NCI-H187 treated with DMSO at 0.1 percent for 48 hours (cell line): Measurements from ENCODE around the gene CPHXL2.

Experiments used
- DNase-seq: peaks from one replicate; lab custom pipeline; 2025; lab: John Stamatoyannopoulos, UW

The CPHXL2 gene

DNA sequence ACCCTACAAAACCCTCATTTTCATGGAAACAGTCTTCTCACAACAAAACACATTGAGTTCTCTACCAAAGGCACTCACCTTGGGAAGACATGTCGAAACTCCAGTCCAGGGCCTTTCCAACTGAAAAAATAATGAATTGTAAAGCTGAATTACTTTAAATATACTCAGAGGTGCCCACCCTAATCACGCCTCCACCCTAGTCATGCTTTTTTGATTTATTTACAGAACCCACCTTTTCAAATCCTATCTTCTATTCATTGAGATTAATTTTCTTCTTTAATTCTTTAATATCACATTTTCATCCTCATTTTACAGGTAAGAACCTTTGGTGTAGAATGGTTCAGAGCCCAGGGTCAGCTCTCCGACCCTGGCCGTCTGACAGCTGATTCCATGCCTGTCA, at the start of gene CPHXL2:
Gene CPHXL2 (minus strand): TSS at position 101 of the 400 bp plus-strand sequence. CDS start 10 bp downstream, at position 91.
- DNase-seq = no peak

DNA sequence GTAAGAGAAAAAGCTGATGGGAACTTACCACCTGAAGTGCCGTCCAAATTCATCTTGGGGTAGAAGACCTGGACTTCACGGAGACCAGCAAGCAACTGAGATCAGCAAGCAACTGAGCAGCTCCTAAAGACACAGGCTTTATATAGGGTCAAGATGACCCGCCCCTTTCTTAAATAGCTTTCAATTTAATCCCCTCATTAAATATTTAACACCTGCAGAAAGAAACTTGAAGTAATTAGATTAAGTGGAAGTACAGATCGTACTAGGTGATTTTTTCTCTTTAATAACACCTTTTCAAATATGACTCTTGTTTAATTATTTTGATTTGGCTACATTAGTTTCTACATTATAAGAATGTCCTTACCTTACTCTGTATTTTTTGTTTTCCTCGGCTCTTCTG, 49.6 kb upstream of the CPHXL2 start, which contains the start of gene CPHXL:
Gene CPHXL (minus strand): TSS at position 101 of the 400 bp plus-strand sequence. CDS start 48 bp downstream, at position 53.
- DNase-seq = no peak

DNA sequence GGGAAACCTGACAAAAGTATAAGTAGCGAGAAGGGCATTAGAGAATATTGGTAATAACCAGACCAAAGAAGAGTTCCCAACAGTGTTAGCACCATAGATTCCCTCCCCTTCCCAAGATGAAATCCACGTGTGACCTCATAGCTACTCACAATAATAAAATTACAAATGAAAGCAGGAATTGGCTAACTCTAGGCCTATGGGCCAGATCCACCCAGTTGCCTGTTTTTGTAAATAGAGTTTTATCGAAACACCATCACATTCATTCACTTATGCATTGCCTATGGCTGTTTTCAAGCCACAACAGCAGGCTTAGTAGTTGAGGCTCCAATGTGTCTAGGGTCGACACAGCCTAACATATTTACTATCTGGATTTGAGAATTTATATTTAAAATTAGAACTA, 41.6 kb upstream of the CPHXL2 start:
- DNase-seq = no peak

DNA sequence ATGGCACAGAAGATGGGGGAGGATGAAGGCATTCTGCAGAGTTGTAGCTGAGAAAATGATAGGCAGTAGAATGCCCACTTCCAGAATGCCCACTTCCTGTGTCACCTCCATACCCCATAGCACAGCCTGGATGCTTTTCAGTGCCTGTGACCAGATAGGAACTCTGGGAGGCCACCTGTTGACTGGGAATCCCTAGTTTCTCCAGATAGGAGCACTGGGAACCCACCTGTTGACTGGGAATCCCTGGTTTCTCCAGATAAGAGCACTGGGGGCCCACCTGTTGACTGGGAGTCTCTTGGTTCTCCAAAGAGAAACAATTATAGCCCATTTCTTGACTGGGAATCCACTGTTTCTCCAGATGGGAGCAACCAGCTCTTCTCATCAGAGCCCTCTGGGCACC, 37.9 kb upstream of the CPHXL2 start:
- no peak for DNase-seq

DNA sequence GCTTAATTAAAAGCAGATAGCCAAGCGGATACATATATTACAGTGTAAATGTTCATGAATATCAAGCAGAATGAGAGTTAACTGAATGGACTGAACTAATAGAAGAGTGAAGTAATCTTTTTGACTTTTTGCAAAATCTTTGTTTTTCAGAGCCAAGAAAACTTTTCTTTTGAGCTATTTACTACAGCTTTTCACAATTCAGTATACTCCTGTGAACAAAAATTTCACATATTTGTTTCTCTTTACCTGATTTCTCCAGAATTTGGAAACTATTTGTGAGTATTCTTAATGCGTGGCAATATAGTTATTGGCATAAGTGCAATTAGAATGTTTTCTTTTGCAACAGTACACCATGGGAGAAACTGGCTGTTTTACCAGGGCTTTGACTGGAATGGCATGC, 33.5 kb upstream of the CPHXL2 start:
- no peak for DNase-seq

DNA sequence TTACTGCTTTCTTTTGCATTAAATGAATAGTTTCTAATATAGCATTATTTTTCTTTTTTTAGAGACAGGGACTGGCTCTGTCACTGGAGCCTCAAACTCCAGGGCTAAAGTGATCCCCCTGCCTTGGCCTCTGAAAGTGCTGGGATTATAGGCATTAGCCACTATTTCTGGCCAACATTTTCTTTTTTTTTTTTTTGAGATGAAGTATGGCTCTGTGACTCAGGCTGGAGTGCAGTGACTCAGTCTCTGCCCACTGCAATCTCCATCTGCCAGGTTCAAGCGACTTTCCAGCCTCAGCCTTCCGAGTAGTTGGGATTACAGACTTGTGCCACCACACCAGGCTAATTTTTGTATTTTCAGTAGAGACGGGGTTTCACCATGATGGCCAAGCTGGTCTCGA, 26.5 kb upstream of the CPHXL2 start:
- DNase-seq = no peak

DNA sequence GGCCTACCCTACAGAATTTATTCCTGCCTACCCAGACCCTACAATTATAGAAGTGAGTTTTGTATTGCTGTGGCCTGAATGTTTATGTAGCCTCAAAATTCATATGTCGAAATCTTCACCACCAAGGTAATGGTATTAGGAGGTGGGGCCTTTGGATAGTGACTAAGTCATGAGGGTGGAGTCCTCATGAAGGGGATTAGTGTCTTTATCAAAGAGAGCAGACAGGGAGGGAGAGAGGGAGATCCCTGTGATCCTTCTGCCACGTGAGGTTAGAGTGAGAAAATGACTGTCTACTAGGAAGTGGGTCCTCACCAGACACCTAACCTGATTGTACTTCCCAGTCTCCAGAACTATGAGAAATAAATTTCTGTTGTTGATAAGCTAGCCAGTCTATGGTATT, 25.4 kb upstream of the CPHXL2 start:
- no peak for DNase-seq

DNA sequence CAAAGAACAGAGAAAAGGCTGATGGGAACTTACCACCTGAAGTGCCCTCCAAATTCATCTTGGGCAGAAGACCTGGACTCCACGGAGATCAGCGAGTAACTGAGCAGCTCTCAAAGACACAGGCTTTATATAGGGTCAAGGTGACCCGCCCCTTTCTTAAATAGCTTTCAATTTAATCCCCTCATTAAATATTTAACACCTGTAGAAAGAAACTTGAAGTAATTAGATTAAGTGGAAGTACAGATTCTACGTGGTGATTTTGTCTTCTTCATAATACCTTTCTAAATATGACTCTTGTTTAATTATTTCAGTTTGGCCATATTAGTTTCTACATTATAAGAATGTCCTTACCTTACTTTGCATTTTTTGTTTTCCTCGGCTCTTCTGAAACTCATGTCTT, 24.6 kb upstream of the CPHXL2 start, which contains the start of gene DUXB:
Gene DUXB (minus strand): TSS at position 101 of the 400 bp plus-strand sequence. CDS start 43 bp downstream, at position 58.
- DNase-seq = no peak

DNA sequence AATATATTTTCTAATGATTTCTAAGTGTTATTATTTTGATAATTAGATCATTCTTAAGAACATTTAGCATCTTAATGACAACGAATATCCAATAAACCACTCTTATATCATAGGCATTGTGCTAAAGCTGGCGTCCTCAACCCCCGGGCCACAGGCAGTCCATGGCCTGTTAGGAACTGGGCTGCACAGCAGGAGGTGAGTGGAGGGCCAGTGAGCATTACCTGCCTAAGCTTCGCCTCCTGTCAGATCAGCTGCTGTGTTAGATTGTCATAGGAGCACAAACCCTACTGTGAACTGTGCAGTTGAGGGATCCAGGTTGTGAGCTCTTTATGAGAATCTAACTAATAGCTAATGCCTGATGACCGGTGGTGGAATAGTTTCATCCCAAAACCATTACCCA, 20.8 kb upstream of the CPHXL2 start:
- DNase-seq = no peak

DNA sequence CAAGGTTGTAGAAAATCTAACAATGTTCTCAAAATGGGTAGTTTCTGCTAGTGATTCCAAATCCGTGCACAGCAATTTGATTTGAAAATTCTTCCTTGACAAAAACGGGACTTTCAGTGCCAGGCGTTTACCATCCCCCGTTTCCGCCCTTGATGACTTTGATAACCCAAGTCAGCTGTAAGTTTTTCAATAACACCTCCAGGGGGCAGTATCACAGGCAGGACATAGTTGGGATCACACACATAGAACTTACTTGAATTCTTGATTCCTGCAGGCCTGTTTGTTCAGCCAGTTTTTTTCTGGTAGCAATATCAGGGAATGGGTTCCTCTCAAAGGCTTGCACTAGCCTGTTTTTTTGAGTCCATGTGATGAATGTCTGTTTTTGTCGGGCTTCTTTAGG, 18.9 kb upstream of the CPHXL2 start:
- no peak for DNase-seq

DNA sequence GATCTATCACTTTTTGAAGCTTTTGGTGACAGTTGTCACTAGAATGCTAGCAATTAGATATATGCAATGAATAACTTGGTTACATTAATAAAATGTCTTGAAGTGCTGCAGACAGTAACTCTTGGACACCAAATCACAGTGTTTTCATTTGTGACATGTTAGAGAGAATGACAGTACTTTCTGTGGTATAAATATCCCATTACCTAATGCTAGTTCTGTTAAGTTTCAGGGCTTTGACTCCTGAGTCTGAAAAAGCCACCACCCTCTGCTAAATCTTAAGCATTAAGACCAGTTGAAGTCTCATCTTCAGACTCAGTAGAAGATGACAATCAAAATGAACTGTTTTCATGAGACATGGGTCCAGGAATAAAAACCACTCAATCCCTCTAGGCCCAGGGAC, 10.6 kb upstream of the CPHXL2 start:
- DNase-seq = no peak

DNA sequence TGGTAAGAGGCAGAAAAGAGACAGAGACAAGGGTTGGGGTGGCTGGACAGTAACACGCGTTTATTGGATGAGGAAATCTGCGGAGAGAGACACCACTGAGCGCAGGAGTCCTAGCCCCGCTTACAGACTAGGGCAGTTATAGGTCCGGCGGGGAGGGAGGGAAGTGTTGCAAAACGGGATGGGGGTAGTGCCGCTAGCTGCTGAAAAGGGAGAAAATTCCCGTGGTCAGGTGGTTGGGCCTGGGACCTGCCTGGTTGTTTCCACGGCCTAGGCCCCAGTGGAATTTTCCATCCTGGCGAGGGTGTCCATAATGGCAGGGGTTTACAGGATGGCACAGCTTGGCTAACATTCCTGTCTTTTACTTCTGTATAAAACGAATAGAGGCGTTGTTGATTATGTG, 5.5 kb upstream of the CPHXL2 start:
- no peak for DNase-seq

DNA sequence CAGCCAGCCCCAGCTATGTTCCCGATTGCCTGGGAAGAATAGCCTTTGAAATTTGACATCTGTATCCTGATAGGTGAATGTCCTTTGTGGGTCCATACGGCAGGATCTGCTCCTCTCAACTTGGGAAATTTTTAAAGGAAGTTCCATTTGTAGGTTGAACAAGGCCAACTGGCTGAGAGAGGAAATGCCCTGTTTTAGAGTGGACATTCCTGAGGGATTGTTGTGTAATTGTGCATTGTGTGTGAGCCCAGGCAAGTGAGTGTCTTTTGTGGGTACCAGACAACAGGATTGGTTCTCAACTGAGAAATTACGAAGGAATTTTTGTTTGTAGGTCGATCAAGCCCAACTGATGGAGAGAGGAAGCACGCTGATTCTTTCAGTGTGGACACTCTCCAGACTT, 2.6 kb upstream of the CPHXL2 start:
- no peak for DNase-seq

DNA sequence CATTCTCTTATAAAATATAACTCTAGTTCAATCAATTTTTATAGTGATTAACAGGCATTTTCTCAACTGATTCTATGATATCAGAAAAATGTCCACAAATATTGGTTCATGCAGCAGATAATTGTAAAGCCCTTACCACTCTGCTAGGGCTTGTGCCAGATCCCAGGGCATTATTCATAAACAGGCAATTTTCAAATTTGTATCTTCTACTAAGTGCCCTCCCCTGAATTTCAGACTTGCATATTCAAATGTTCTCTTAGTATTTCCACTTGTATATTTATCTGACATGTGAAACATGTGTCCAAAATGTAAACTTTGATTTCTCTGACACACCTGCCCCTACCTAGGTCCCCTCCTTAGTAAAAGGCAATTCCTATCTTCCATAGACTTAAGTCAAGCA, 9.3 kb downstream of the CPHXL2 start:
- DNase-seq = no peak

DNA sequence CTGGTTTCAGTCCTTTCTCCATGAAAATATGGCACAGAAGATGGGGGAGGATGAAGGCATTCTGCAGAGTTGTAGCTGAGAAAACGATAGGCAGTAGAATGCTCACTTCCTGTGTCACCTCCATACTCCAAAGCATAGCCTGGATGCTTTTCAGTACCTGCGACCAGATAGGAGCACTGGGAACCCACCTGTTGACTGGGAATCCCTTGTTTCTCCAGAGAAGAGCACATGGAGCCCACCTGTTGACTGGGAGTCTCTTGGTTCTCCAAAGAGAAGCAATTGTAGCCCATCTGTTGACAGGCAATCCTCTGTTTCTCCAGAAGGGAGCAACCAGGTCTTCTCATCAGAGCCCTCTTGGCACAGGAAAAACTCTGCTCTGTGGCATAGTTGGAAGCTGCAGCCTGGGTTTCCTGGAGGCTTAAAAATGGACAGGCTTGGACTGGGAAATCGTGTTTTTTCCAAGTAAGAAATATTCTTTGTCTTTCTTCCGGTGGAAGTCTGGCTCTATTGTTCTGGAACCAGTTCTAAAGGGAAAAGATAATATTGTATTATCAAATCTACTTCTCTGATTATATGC, 16.0 kb downstream of the CPHXL2 start:
- no peak for DNase-seq

DNA sequence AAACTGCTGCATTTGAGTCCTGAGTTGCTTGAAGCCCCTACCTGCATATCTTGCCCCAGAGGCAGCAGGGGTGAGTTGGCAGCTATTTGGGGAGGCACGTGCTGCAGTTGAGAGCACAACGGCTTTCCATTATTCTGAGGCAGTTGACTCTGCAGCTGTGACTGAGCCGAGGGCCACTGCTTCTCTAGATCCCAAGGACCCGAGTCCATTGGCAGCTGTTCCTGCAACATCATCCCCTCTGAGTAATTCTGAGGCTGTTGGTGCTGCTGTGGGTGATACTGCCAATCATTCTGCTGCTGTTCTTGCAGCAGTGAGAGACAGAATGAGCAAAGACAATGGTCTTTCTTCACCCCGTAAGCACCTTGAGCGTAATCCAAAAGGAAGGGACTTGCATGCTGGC, 16.5 kb downstream of the CPHXL2 start:
- DNase-seq = no peak

DNA sequence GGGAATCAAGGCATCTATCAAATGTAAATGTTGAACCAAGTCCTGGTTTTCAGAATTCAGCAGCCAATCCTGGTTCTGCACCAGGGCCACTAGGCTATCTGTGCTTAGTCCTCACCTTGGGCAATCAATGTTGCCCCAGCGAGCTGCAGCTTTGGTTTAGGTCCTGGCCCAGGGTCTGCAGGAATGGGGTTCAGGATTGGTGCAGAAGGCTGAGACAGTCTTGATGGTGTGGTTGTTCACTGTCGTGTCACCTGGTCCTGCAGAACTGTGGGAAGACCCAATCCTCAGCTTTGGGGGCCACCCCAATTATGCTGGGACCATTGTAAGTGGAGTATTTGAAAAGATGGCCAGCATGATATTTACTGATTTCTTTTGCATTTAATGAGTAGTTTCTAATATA, 18.6 kb downstream of the CPHXL2 start:
- no peak for DNase-seq

DNA sequence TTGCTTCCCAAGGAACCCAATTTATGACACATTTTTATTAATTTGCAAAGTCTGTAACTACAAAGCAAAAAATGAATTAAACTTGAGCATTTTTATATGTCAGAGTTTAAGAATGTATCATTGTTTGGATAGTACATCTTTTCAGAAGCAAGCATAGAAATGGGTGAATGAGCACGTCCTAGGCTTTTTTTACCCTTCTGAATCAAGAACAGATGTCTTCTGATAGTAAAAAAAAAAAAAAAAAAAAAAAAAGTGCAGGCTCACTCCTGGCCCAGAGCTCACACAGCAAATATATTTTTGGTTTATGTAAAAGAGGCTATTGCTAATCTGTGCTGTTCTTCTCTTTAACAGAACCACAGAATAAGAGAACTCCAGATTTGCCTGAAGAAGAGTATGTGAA, 22.9 kb downstream of the CPHXL2 start:
- no peak for DNase-seq

DNA sequence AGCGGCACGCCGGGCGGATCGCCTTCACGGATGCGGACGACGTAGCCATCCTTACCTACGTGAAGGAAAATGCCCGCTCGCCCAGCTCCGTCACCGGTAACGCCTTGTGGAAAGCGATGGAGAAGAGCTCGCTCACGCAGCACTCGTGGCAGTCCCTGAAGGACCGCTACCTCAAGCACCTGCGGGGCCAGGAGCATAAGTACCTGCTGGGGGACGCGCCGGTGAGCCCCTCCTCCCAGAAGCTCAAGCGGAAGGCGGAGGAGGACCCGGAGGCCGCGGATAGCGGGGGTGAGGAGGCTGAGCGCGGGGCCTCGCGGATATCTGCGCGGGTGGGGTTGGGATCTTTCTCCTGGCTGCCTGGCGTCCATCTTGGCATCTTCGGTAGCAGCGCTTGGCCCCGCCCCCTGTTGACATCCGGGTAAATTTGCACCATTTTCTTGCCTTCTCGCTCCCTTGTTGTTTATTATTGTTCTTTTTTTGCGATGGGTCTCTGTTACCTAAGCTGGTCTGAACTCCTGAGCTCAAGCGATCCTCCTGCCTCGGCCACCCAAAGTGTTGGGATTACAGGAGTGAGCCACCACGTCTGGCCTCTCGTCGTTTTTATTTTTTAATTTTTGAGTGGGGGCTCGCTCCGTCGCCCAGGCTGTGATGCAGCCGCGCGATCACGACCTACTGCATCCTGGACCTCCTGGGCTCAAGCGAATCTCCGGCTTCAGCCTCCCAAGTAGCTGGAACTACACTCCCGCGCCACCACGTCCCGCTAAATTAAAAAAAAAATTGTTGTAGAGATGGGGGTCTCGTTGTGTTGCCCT, 28.3 kb downstream of the CPHXL2 start:
- DNase-seq = peak; percentile 21

DNA sequence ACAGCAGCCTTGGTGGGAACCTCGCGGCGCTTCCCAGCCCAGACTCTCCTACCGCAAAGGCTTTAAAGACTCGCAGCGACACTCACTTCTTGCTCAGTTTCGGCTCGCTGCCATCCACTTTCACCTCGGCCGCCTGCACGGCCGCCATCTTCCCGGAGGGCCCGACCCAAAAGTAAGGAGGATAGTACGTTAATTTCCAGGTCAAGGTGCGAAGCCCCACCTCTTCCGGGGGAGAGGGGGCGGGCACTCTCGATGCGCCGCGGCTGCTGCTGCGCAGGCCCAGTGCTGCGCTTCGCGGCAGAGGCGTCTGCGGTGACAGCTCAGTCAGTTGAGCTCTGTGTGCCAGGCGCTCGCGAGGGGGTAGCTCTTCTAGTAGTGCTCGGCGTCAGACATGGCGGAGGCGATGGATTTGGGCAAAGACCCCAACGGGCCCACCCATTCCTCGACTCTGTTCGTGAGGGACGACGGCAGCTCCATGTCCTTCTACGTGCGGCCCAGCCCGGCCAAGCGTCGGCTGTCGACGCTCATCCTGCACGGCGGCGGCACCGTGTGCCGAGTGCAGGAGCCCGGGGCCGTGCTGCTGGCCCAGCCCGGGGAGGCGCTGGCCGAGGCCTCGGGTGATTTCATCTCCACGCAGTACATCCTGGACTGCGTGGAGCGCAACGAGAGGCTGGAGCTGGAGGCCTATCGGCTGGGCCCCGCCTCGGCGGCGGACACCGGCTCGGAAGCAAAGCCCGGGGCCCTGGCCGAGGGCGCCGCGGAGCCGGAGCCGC, 29.1 kb downstream of the CPHXL2 start, which contains the start of the genes KARS1 and TERF2IP:
Gene KARS1 (minus strand): TSS at position 174 of the 773 bp plus-strand sequence. CDS start 26 bp downstream, at position 148.
Gene TERF2IP (plus strand): TSS at position 282 of the 773 bp plus-strand sequence. CDS start 110 bp downstream, at position 392.
- peak; percentile 29 for DNase-seq

DNA sequence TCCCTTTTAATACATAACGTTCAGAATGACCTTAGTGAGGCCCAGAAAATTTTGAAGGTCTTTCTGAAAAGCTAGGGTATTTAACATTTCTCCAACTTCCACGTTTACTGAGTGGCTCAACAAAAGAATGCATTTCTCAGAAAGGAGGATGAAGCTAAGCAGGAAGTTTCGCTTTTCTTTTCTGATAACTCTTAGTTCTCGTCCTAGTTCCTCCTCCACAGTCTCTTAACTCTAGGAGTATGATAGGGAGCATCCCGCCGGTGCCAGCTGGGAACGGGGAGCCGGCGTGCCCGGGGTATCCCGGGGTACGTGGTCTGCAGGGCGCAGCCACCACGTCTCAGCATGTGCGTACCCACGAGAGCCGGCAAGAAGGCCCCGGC, 29.7 kb downstream of the CPHXL2 start:
- DNase-seq = no peak

DNA sequence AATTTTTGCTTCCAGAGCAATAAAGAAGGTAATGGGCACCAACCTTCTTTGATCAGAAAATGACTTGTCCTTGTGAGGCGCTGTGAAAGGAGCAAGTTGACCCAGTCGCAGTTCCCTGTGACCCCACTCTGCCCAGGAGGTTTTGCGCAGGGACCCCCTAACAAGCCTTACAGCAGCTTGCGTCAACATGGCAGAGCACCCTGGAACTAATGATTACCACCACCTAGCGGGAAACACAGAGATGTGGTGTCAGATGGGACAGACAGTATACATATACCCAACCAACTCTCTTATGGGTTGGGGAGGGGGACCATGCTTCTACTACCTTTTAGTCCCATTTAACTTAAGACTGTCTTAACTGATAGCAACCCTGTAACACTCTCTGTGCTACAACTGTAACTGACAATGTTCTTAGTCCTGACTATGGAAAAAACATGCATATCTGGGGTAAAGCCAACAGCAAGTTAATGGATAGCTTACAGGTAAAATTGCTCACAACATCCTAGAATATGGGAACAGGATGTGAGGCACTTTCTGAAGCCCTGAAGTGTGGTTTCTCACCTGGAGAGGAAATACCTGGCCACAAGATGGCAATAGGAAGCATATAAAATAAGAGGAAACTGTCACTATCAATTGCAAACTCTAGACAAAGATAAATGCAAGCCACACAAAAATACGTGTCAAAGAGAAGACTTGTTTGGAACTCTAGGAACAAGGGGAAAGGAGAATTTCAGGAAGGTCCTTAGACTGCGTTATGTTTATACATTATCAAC, 32.4 kb downstream of the CPHXL2 start:
- DNase-seq = no peak
